ENCODE measurements around the gene APOA4.

Gene APOA4

GRCh38 chr11:116825854-116826750, 3.0 kb upstream of the APOA4 start:
- H3K9ac ChIP-seq (ENCODE audit: low read length) = no peak overlapping the region
- no peaks in the 10 kb centered on the region for H3K9me3 ChIP-seq (ENCODE audit: control insufficient read depth, low read length)
- peaks cover 8% of the 10 kb centered on the region for H3K4me1 ChIP-seq (ENCODE audit: control insufficient read depth, insufficient read depth, low read length)
- no peaks in the 10 kb centered on the region for H3K36me3 ChIP-seq (ENCODE audit: control insufficient read depth, insufficient read depth, low read length)
- H3K27me3 ChIP-seq (ENCODE audit: control insufficient read depth, insufficient read depth, low read length) = no peaks in the 10 kb centered on the region
- H3K4me3 ChIP-seq (ENCODE audit: low read length) = no peak overlapping the region

- no peaks in the 10 kb centered on the region for H3K9me3 ChIP-seq (ENCODE audit: control insufficient read depth, low read length)
- H3K27me3 ChIP-seq (ENCODE audit: control insufficient read depth, insufficient read depth, low read length) = no peaks in the 10 kb centered on the region
- H3K4me3 ChIP-seq (ENCODE audit: low read length) = no peak overlapping the region
- no peak overlapping the region for H3K9ac ChIP-seq (ENCODE audit: low read length)
- H3K36me3 ChIP-seq (ENCODE audit: control insufficient read depth, insufficient read depth, low read length) = no peaks in the 10 kb centered on the region
- H3K4me1 ChIP-seq (ENCODE audit: control insufficient read depth, insufficient read depth, low read length) = peaks cover 8% of the 10 kb centered on the region
These were observed 2.3 kb upstream of the APOA4 start for GRCh38 chr11:116825434-116825833.

GRCh38 chr11:116822575-116822974, 529 bp downstream of the APOA4 start:
- H3K9ac ChIP-seq (ENCODE audit: low read length) = no peak overlapping the region
- no peaks in the 10 kb centered on the region for H3K36me3 ChIP-seq (ENCODE audit: control insufficient read depth, insufficient read depth, low read length)
- no peaks in the 10 kb centered on the region for H3K27me3 ChIP-seq (ENCODE audit: control insufficient read depth, insufficient read depth, low read length)
- no peaks in the 10 kb centered on the region for H3K9me3 ChIP-seq (ENCODE audit: control insufficient read depth, low read length)
- no peaks in the 10 kb centered on the region for H3K4me1 ChIP-seq (ENCODE audit: control insufficient read depth, insufficient read depth, low read length)
- H3K4me3 ChIP-seq (ENCODE audit: low read length) = no peak overlapping the region

GRCh38 chr11:116821050-116821918, 1.8 kb downstream of the APOA4 start:
- Histone ChIP-seq H3K9ac (ENCODE audit: low read length) (no peak overlapping the region), H3K4me3 (ENCODE audit: low read length) (no peak overlapping the region), H3K4me1 (ENCODE audit: control insufficient read depth, insufficient read depth, low read length) (no peaks in the 10 kb centered on the region), H3K36me3 (ENCODE audit: control insufficient read depth, insufficient read depth, low read length) (no peaks in the 10 kb centered on the region), H3K9me3 (ENCODE audit: control insufficient read depth, low read length) (no peaks in the 10 kb centered on the region), H3K27me3 (ENCODE audit: control insufficient read depth, insufficient read depth, low read length) (no peaks in the 10 kb centered on the region)

- H3K27me3 ChIP-seq (ENCODE audit: control insufficient read depth, insufficient read depth, low read length) = no peaks in the 10 kb centered on the region
- no peak overlapping the region for H3K4me3 ChIP-seq (ENCODE audit: low read length)
- no peaks in the 10 kb centered on the region for H3K36me3 ChIP-seq (ENCODE audit: control insufficient read depth, insufficient read depth, low read length)
- no peaks in the 10 kb centered on the region for H3K9me3 ChIP-seq (ENCODE audit: control insufficient read depth, low read length)
- no peak overlapping the region for H3K9ac ChIP-seq (ENCODE audit: low read length)
- peaks cover 3% of the 10 kb centered on the region for H3K4me1 ChIP-seq (ENCODE audit: control insufficient read depth, insufficient read depth, low read length)
These were observed 4.1 kb downstream of the APOA4 start for GRCh38 chr11:116819049-116819448.

GRCh38 chr11:116814502-116814901, 8.6 kb downstream of the APOA4 start:
- peaks cover 18% of the 10 kb centered on the region for H3K4me1 ChIP-seq (ENCODE audit: control insufficient read depth, insufficient read depth, low read length)
- no peak overlapping the region for H3K9ac ChIP-seq (ENCODE audit: low read length)
- H3K9me3 ChIP-seq (ENCODE audit: control insufficient read depth, low read length) = no peaks in the 10 kb centered on the region
- H3K4me3 ChIP-seq (ENCODE audit: low read length) = no peak overlapping the region
- H3K27me3 ChIP-seq (ENCODE audit: control insufficient read depth, insufficient read depth, low read length) = no peaks in the 10 kb centered on the region
- H3K36me3 ChIP-seq (ENCODE audit: control insufficient read depth, insufficient read depth, low read length) = no peaks in the 10 kb centered on the region

GRCh38 chr11:116813781-116814471, 9.2 kb downstream of the APOA4 start:
- no peaks in the 10 kb centered on the region for H3K9me3 ChIP-seq (ENCODE audit: control insufficient read depth, low read length)
- H3K4me3 ChIP-seq (ENCODE audit: low read length) = no peak overlapping the region
- no peaks in the 10 kb centered on the region for H3K27me3 ChIP-seq (ENCODE audit: control insufficient read depth, insufficient read depth, low read length)
- no peaks in the 10 kb centered on the region for H3K36me3 ChIP-seq (ENCODE audit: control insufficient read depth, insufficient read depth, low read length)
- H3K9ac ChIP-seq (ENCODE audit: low read length) = no peak overlapping the region
- peaks cover 21% of the 10 kb centered on the region for H3K4me1 ChIP-seq (ENCODE audit: control insufficient read depth, insufficient read depth, low read length)

- H3K4me1 ChIP-seq (ENCODE audit: control insufficient read depth, insufficient read depth, low read length) = peaks cover 27% of the 10 kb centered on the region
- H3K9ac ChIP-seq (ENCODE audit: low read length) = no peak overlapping the region
These were observed 9.9 kb downstream of the APOA4 start for GRCh38 chr11:116813170-116813569.

GRCh38 chr11:116812109-116812508, 11.0 kb downstream of the APOA4 start:
- no peak overlapping the region for H3K4me3 ChIP-seq (ENCODE audit: low read length)
- no peaks in the 10 kb centered on the region for H3K36me3 ChIP-seq (ENCODE audit: control insufficient read depth, insufficient read depth, low read length)
- peaks cover 36% of the 10 kb centered on the region for H3K4me1 ChIP-seq (ENCODE audit: control insufficient read depth, insufficient read depth, low read length)
- no peak overlapping the region for H3K9ac ChIP-seq (ENCODE audit: low read length)
- H3K9me3 ChIP-seq (ENCODE audit: control insufficient read depth, low read length) = no peaks in the 10 kb centered on the region
- no peaks in the 10 kb centered on the region for H3K27me3 ChIP-seq (ENCODE audit: control insufficient read depth, insufficient read depth, low read length)

More at GRCh38 chr11:116813170-116813569, 9.9 kb downstream of the APOA4 start:
- Histone ChIP-seq H3K36me3 (ENCODE audit: control insufficient read depth, insufficient read depth, low read length) (no peaks in the 10 kb centered on the region), H3K27me3 (ENCODE audit: control insufficient read depth, insufficient read depth, low read length) (no peaks in the 10 kb centered on the region), H3K4me3 (ENCODE audit: low read length) (no peak overlapping the region), H3K9me3 (ENCODE audit: control insufficient read depth, low read length) (no peaks in the 10 kb centered on the region)

GRCh38 chr11:116811194-116811593, 11.9 kb downstream of the APOA4 start:
- Histone ChIP-seq H3K27me3 (ENCODE audit: control insufficient read depth, insufficient read depth, low read length) (no peaks in the 10 kb centered on the region), H3K9me3 (ENCODE audit: control insufficient read depth, low read length) (no peaks in the 10 kb centered on the region), H3K4me1 (ENCODE audit: control insufficient read depth, insufficient read depth, low read length) (peaks cover 44% of the 10 kb centered on the region), H3K36me3 (ENCODE audit: control insufficient read depth, insufficient read depth, low read length) (no peaks in the 10 kb centered on the region), H3K9ac (ENCODE audit: low read length) (no peak overlapping the region), H3K4me3 (ENCODE audit: low read length) (no peak overlapping the region)

GRCh38 chr11:116808262-116809175, 14.6 kb downstream of the APOA4 start:
- peak overlapping the region; percentile 54 for H3K9ac ChIP-seq (ENCODE audit: low read length)
- H3K4me1 ChIP-seq (ENCODE audit: control insufficient read depth, insufficient read depth, low read length) = peaks cover 40% of the 10 kb centered on the region
- H3K27me3 ChIP-seq (ENCODE audit: control insufficient read depth, insufficient read depth, low read length) = no peaks in the 10 kb centered on the region
- H3K4me3 ChIP-seq (ENCODE audit: low read length) = peak overlapping the region; percentile 29
- no peaks in the 10 kb centered on the region for H3K9me3 ChIP-seq (ENCODE audit: control insufficient read depth, low read length)
- no peaks in the 10 kb centered on the region for H3K36me3 ChIP-seq (ENCODE audit: control insufficient read depth, insufficient read depth, low read length)

Data from mucosa of stomach (tissue), 1 donor.